Measurements from ENCODE around the gene PEAK1. TPM values are rescaled to one million over a fixed set of nuclear protein-coding genes. Genes with fewer than 3 reads are reported as not detected.

PEAK1 gene
- total RNA-seq, 1 donor = 133 TPM

- no peak overlapping the region for H2AFZ ChIP-seq (ENCODE audit: low read length)
- H3K27ac ChIP-seq (ENCODE audit: low read depth, low read length) = no peak overlapping the region
- peaks cover 5% of the 10 kb centered on the region for H3K4me1 ChIP-seq (ENCODE audit: insufficient read depth, low read length)
- H3K4me3 ChIP-seq (ENCODE audit: insufficient read depth, low read length) = no peak overlapping the region
- no peak for TF ChIP-seq CTCF (IDR thresholded peaks at IDR 0.05; ENCODE audit: extremely low read depth, low read depth, low read length)
- H3K9me3 ChIP-seq (ENCODE audit: low read depth, low read length) = no peaks in the 10 kb centered on the region
- no peak overlapping the region for H3K4me2 ChIP-seq (ENCODE audit: insufficient read depth, low read length)
- H3K79me2 ChIP-seq (ENCODE audit: insufficient read depth, low read length) = peaks cover 95% of the 10 kb centered on the region
- DNase-seq (ENCODE audit: insufficient read length, low spot score, missing footprints) = no peak
- peaks cover 64% of the 10 kb centered on the region for H4K20me1 ChIP-seq (ENCODE audit: insufficient read depth, low read length)
- H3K27me3 ChIP-seq (ENCODE audit: insufficient read depth, low read length) = no peaks in the 10 kb centered on the region
- peaks cover 14% of the 10 kb centered on the region for H3K36me3 ChIP-seq (ENCODE audit: insufficient read depth, low read length)
Measured at GRCh38 chr15:77361456-77361855, 58.4 kb downstream of the PEAK1 start.

- H4K20me1 ChIP-seq (ENCODE audit: insufficient read depth, low read length) = peaks cover 58% of the 10 kb centered on the region
- no peak for DNase-seq (ENCODE audit: insufficient read length, low spot score, missing footprints)
- H3K79me2 ChIP-seq (ENCODE audit: insufficient read depth, low read length) = peaks cover 93% of the 10 kb centered on the region
- no peaks in the 10 kb centered on the region for H3K27me3 ChIP-seq (ENCODE audit: insufficient read depth, low read length)
- peaks cover 11% of the 10 kb centered on the region for H3K36me3 ChIP-seq (ENCODE audit: insufficient read depth, low read length)
- no peak overlapping the region for H3K4me2 ChIP-seq (ENCODE audit: insufficient read depth, low read length)
- no peak overlapping the region for H2AFZ ChIP-seq (ENCODE audit: low read length)
- H3K27ac ChIP-seq (ENCODE audit: low read depth, low read length) = no peak overlapping the region
- no peak for TF ChIP-seq CTCF (IDR thresholded peaks at IDR 0.05; ENCODE audit: extremely low read depth, low read depth, low read length)
- H3K4me3 ChIP-seq (ENCODE audit: insufficient read depth, low read length) = no peak overlapping the region
- peaks cover 5% of the 10 kb centered on the region for H3K4me1 ChIP-seq (ENCODE audit: insufficient read depth, low read length)
- no peaks in the 10 kb centered on the region for H3K9me3 ChIP-seq (ENCODE audit: low read depth, low read length)
Measured at GRCh38 chr15:77358545-77359240, 61.2 kb downstream of the PEAK1 start.

- no peaks in the 10 kb centered on the region for H3K9me3 ChIP-seq (ENCODE audit: low read depth, low read length)
- no peak for TF ChIP-seq CTCF (IDR thresholded peaks at IDR 0.05; ENCODE audit: extremely low read depth, low read depth, low read length)
- no peaks in the 10 kb centered on the region for H3K27me3 ChIP-seq (ENCODE audit: insufficient read depth, low read length)
- peaks cover 92% of the 10 kb centered on the region for H3K79me2 ChIP-seq (ENCODE audit: insufficient read depth, low read length)
- peaks cover 63% of the 10 kb centered on the region for H4K20me1 ChIP-seq (ENCODE audit: insufficient read depth, low read length)
- peaks cover 8% of the 10 kb centered on the region for H3K36me3 ChIP-seq (ENCODE audit: insufficient read depth, low read length)
- no peak overlapping the region for H3K27ac ChIP-seq (ENCODE audit: low read depth, low read length)
- H3K4me2 ChIP-seq (ENCODE audit: insufficient read depth, low read length) = no peak overlapping the region
- no peak overlapping the region for H3K4me3 ChIP-seq (ENCODE audit: insufficient read depth, low read length)
- no peak overlapping the region for H2AFZ ChIP-seq (ENCODE audit: low read length)
- peaks cover 5% of the 10 kb centered on the region for H3K4me1 ChIP-seq (ENCODE audit: insufficient read depth, low read length)
- DNase-seq (ENCODE audit: insufficient read length, low spot score, missing footprints) = no peak
Measured at GRCh38 chr15:77356305-77356704, 63.6 kb downstream of the PEAK1 start.

DNA sequence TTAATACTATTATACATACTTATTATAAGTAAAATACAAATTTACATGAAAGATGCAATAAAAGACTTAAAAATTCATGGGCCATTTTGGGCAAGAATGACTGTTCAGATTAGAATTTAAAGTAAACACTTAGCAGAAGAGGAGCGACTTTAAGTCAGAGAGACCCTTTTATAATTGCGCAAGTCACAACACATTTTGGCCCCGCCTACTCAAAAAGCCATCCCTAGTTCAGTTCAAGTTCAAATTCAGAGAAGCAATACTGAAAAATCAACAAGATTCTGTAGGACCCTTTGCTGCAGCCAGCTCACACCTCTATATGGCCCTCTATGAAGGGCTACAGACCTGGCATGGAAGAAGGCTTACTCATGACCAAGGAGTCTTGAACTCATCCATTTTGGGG, 64.6 kb downstream of the PEAK1 start:
- Histone ChIP-seq H2AFZ (ENCODE audit: low read length) (no peak overlapping the region), H4K20me1 (ENCODE audit: insufficient read depth, low read length) (peaks cover 69% of the 10 kb centered on the region), H3K27ac (ENCODE audit: low read depth, low read length) (no peak overlapping the region), H3K79me2 (ENCODE audit: insufficient read depth, low read length) (peaks cover 93% of the 10 kb centered on the region), H3K4me3 (ENCODE audit: insufficient read depth, low read length) (no peak overlapping the region), H3K4me1 (ENCODE audit: insufficient read depth, low read length) (peaks cover 5% of the 10 kb centered on the region), H3K4me2 (ENCODE audit: insufficient read depth, low read length) (no peak overlapping the region), H3K27me3 (ENCODE audit: insufficient read depth, low read length) (no peaks in the 10 kb centered on the region), H3K9me3 (ENCODE audit: low read depth, low read length) (no peaks in the 10 kb centered on the region), H3K36me3 (ENCODE audit: insufficient read depth, low read length) (peaks cover 9% of the 10 kb centered on the region)
- no peak for DNase-seq (ENCODE audit: insufficient read length, low spot score, missing footprints)
- TF ChIP-seq CTCF (IDR thresholded peaks at IDR 0.05; ENCODE audit: extremely low read depth, low read depth, low read length) = no peak

All from osteoblast (primary cell).